KOPT-K1 (cell line): Measurements from ENCODE around the gene SCARB2.

Experiments used
- H3K27ac ChIP-seq: fragments of 200-600 bp; sonication (generic); 2 replicates; pipeline ENCODE4 v1.5.1; 2016; ENCODE audit warnings: antibody characterized with exemption, mild to moderate bottlenecking, low read depth, low read length; ENCODE audit not compliant: poor library complexity, severe bottlenecking
- H3K36me3 ChIP-seq: fragments of 200-600 bp; sonication (generic); 2 replicates; pipeline ENCODE4 v1.5.1; 2017; ENCODE audit warnings: antibody characterized with exemption, mild to moderate bottlenecking, low read length, moderate library complexity; ENCODE audit not compliant: insufficient read depth
- H3K9me3 ChIP-seq: fragments of 200-600 bp; sonication (generic); 2 replicates; pipeline ENCODE4 v1.5.1; 2017; ENCODE audit warnings: antibody characterized with exemption, low read length, mild to moderate bottlenecking; ENCODE audit not compliant: insufficient read depth, poor library complexity, severe bottlenecking

SCARB2 gene

DNA sequence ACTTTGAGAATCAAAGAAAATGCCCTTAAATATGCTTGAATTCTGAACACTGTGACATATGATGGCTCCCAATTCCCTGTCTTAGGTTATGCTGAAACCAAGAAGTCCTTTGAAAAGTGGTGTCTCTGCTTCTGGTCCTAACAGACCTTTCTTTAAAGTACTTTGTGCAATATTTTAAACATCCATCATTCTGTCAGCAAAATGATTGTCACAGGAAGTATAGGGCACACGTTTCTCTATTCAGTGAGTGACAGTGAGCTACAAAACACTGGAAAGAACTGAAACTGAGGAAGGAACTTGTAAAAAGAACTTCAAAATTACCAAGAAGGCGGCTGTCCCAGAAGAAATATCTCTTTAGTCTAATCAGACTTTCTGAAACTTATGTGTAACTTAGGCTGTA lies 53.3 kb downstream of the SCARB2 start:
- Histone ChIP-seq H3K36me3 (no peaks in the 10 kb centered on the region), H3K27ac (no peak overlapping the region), H3K9me3 (peaks cover 1% of the 10 kb centered on the region)

DNA sequence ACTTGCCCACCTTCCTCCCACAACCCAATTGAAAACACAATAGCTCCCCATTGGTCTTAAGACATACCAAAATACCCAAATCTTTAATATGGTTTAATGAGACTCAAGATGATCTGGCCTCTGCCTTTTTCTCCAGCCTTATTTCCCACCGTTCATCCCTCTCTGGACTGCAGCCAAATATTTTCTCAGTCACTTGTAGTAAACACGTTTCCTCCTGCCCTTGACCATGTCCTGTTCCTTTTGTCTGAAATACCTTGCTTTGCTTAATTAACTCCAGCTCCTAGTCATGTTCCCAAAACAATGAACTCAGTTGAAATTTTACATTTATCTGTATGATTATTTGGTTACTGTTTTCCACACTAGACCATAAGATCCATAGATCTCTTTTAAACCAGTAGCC lies 57.0 kb downstream of the SCARB2 start:
- H3K9me3 ChIP-seq: peaks cover 6% of the 10 kb centered on the region
- no peaks in the 10 kb centered on the region for H3K36me3 ChIP-seq
- H3K27ac ChIP-seq: no peak overlapping the region

DNA sequence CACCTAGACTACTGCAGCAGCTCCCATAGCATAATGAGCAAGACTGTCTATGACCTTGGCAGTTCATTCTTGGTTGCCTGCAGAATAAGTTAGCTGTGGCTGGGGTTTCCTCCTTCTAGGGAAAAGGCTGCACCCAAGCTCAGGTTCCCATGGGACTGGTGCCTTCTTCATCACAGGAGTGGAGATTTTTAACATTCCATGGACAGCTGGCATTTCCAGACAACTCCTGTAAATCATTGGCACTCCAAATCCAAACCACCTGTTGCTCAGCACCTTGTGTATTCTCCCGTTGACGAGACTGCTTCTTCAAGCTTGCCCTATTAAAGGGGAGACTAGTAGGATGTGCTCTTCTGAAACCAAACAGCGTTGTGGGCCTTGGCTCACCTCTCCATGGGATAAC lies 57.6 kb downstream of the SCARB2 start:
- no peak overlapping the region for H3K27ac ChIP-seq
- peaks cover 6% of the 10 kb centered on the region for H3K9me3 ChIP-seq
- H3K36me3 ChIP-seq: no peaks in the 10 kb centered on the region

DNA sequence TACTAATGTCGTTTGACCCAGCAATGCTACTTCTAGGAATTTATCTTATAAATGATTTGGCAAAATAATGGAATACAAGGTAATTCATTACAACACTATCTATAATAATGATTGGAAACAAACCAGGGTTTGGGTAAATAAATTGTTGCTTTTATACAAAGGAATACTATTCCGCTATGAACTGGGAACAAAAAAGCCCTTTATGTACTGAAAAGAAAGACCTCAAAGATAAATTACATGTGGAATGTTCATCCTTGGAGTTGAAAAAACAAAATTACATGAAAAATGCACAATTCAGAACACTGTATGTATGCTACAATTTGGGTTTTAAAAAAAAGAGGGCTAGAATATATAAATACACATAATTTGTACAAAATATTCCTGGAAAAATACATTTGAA lies 60.3 kb downstream of the SCARB2 start:
- H3K36me3 ChIP-seq: no peaks in the 10 kb centered on the region
- H3K27ac ChIP-seq: no peak overlapping the region
- H3K9me3 ChIP-seq: peaks cover 6% of the 10 kb centered on the region

DNA sequence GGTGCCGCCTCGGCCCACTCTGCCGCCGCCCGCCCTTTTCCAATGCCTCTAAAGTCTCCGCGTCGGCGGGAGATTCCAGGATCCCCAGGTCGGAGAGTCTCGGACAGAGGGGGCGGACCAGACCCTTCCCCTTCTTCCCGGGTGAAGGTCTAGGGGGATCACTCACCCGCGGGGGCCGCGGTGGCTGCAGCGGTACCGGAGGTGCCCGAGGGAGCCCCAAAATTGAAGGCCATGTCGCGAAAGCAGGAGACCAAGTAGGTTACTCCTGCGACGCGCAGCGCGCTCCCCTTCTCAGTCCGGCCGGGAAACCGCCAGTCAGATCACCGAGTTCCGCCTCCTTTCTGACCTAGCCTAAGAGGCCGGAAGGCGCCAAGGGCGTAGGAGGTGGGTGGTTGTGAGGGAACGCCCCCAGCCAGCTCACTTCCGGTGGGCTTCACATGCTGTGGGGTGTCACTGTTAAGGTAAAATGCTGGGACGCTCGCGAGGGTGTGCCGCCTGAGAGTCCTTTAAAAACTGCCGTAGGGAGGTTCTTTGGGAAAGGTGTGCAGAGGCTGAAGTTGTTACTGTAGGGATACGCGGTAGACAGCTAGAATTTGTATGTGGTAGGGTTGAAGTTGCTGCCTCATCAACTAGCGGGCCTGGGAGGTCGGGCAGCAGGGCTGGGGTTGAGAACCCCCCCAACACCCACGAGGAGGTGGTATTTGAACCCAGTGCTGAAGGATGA lies 65.3 kb downstream of the SCARB2 start, which contains the start of gene NUP54:
TSS of gene NUP54 (minus strand) at position 256 of the 724 bp plus-strand sequence. CDS start at position 233, 23 bp downstream.
- H3K36me3 ChIP-seq: peaks cover 14% of the 10 kb centered on the region
- no peaks in the 10 kb centered on the region for H3K9me3 ChIP-seq
- peak within 1 kb of the TSS; percentile 84 for H3K27ac ChIP-seq

DNA sequence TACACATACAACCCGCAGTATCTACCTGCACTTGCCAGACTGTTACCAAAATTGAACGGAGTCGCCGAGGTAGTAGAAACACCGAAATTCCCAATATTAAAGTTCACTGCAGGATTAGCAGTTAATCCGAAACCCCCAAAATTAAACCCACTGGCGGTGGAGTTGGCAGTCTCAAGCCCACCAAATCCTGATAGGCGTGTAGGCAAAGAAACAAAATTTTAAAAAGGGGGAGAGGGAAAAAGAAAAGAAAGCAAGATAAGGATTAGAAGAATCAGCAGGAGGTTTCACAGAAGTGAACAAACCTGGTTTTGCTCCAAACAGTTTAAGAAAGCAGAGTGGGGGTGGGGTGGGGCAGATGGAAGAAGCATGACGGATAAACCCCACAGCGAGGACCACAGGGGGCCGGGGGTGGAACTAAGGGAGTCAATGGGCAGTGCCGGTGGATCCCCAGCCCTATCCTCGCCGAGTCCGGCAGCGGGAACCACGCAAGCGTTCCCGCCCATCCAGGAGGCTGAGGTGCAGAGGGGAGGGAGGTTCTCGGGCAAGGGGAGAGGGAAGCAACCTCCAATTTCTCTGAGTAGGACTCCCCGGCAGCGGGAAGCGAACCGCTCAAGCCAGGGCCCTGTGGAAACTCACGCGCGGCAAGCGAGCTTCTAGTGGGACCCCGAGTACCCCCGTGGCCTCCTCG lies 66.0 kb downstream of the SCARB2 start:
- Histone ChIP-seq H3K27ac (peak overlapping the region; percentile 84), H3K9me3 (no peaks in the 10 kb centered on the region), H3K36me3 (peaks cover 21% of the 10 kb centered on the region)

DNA sequence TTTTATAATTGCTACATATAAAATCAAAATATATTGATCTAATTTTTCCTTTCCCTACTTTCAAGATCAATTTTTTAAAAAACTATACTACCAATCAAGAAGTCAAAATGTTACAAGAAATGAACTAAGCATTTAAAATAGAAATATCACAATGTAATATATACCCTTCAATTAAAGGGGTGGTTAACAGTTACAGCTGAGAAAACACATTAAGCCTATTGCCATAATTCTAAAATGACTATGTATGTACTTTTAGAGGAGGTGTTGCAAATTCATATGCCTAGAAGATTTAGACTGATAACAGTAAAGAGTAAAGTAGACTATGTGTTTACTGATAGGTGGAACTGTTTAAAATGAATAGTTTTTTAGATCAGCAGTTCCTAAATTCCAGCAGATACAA lies 69.1 kb downstream of the SCARB2 start:
- H3K36me3 ChIP-seq: peaks cover 52% of the 10 kb centered on the region
- H3K9me3 ChIP-seq: no peaks in the 10 kb centered on the region
- no peak overlapping the region for H3K27ac ChIP-seq

DNA sequence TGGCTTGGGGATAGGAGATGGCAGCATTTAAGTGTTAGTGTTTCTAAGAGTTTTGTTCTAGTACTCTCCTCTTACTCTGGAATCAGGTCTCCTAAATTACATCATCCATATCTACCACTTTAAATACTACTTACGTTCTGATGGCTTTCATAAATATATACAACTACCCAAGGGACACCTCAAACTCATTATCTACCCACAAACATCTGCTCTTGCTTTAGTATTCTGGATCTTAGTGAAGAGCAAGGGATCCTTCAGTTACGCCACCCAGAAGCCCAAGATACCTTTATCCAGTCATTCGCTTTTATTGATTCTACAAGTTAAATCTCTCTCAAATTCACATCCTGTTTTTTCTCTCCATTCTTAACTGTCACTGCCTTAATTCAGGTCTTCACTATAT lies 72.4 kb downstream of the SCARB2 start:
- H3K9me3 ChIP-seq: no peaks in the 10 kb centered on the region
- peaks cover 82% of the 10 kb centered on the region for H3K36me3 ChIP-seq
- H3K27ac ChIP-seq: no peak overlapping the region

DNA sequence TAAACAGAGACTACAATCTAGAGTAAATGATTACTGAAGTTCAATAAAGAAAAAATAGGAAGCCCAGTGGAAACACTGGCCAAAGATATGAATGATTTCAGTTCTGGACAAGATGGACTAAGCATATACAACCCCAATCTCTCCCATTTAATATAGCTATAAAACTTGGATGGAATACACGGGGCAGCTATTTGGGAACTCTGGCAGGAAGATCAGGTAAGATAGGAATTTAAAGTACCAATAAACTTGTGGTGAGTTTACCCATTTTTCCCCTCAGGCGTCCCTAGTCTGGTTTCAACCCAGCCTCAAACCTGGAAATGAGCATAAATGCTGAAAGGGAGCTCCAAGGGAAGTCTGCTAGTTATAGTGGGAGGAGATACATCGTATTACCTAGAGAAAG lies 85.9 kb downstream of the SCARB2 start:
- H3K27ac ChIP-seq: no peak overlapping the region
- H3K9me3 ChIP-seq: no peaks in the 10 kb centered on the region
- peaks cover 90% of the 10 kb centered on the region for H3K36me3 ChIP-seq

DNA sequence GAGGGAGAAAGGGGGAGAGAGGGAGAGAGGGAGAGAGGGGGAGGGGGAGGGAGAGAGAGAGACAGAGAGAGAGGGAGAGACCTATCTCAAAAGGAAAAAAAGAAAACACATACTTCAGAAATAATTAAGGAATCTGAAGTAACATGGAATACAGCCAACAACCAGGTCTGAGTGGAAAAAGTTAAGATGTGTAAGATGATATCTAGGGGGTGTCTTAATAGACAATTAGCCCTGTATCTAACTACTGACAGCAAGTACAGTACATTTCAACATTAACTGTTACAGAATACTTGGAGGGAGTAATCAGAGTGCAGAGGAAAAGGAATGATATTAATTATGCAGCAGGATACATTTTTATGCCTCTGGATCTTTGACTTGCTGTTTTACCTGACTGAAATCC lies 87.8 kb downstream of the SCARB2 start:
- Histone ChIP-seq H3K27ac (no peak overlapping the region), H3K9me3 (no peaks in the 10 kb centered on the region), H3K36me3 (peaks cover 92% of the 10 kb centered on the region)

DNA sequence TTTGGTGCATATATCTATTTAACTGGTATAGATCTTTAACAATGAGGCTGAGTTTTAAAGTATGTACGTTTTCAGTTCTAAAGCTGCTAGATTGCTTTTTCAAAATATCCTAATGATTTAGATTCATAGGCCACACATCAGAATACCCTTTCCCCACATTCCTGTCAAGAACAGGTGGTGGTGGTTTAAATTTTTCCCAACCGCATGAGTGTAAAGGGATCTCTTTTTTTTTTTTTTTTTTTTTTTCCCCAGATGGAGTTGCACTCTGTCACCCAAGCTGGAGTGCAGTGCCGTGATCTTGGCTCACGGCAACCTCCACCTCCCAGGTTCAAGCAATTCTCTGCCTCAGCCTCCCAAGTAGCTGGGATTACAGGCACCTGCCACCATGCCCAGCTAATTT lies 93.4 kb downstream of the SCARB2 start:
- H3K36me3 ChIP-seq: peaks cover 98% of the 10 kb centered on the region
- H3K9me3 ChIP-seq: no peaks in the 10 kb centered on the region

DNA sequence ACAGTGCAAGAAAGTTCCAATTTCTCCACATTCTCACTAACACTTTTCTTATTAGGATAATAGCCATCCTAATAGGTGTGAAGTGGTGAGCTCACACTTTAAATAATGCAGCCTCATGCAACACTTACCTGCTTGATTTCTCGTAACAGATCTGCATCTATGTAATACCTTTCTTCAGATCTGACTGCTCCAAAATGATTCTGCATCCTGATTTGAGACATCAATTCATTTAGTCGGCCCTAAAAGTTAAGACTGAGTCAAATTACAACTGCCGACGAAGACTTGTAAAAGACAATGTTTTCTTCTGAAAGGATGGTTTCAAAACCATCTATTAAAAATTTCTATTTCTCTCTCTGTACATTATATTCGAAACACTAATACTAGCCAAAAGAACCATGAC lies 96.1 kb downstream of the SCARB2 start:
- peaks cover 95% of the 10 kb centered on the region for H3K36me3 ChIP-seq
- no peak overlapping the region for H3K27ac ChIP-seq
- no peaks in the 10 kb centered on the region for H3K9me3 ChIP-seq

More for the DNA sequence above, 93.4 kb downstream of the SCARB2 start:
- no peak overlapping the region for H3K27ac ChIP-seq

DNA sequence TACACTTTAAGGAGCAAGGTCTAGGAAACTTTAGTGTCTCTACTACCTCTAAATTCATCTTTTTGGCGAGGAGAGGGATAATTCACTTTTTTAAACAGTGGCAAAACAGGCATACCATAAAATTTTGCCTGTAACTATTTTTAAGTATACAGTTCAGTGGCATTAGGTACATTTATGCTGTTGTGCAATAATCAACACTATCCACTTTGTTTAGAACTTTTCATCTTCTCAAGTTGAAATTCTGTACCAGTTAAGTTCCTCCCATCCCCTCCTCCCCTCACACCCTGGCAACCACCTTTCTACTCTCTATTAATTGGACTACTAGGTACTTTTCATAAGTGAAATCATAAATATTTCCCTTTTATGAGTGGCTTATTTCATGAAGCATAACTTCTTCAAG lies 96.8 kb downstream of the SCARB2 start:
- Histone ChIP-seq H3K27ac (no peak overlapping the region), H3K36me3 (peaks cover 94% of the 10 kb centered on the region), H3K9me3 (no peaks in the 10 kb centered on the region)
